ENCODE data around the gene THY1.
"Not testable (repeated sequence)": the region's sequence is repeated elsewhere in the genome, so short reads cannot be mapped to it uniquely, and the experiment has no call there.

THY1 gene

GRCh38 chr11:119403021-119403420, 20.0 kb downstream of the THY1 start:
- H3K4me1 ChIP-seq (ENCODE audit: insufficient read depth, low read length): no peaks in the 10 kb centered on the region
- no peak overlapping the region for H3K4me3 ChIP-seq (ENCODE audit: low read length)
- H3K9ac ChIP-seq (ENCODE audit: low read depth, low read length): no peak overlapping the region
- H3K27me3 ChIP-seq (ENCODE audit: insufficient read depth, low read length): no peaks in the 10 kb centered on the region
- peaks cover 7% of the 10 kb centered on the region; the same call in 1 of the 2 replicates for H3K9me3 ChIP-seq (ENCODE audit: insufficient read depth, low read depth, low read length)
- H3K27ac ChIP-seq (ENCODE audit: low read depth, low read length): no peak overlapping the region
- WGBS: 96% methylated on average over 5 of the region's 5 CpGs
- no peaks in the 10 kb centered on the region for H3K36me3 ChIP-seq (ENCODE audit: insufficient read depth, low read length)

- 91% methylated on average over 8 of the region's 8 CpGs for WGBS
- Histone ChIP-seq H3K27me3 (ENCODE audit: insufficient read depth, low read length) (no peaks in the 10 kb centered on the region), H3K9ac (ENCODE audit: low read depth, low read length) (no peak overlapping the region), H3K4me1 (ENCODE audit: insufficient read depth, low read length) (no peaks in the 10 kb centered on the region), H3K36me3 (ENCODE audit: insufficient read depth, low read length) (no peaks in the 10 kb centered on the region; the same call in 1 of the 2 replicates), H3K4me3 (ENCODE audit: low read length) (no peak overlapping the region), H3K27ac (ENCODE audit: low read depth, low read length) (no peak overlapping the region), H3K9me3 (ENCODE audit: insufficient read depth, low read depth, low read length) (peaks cover 7% of the 10 kb centered on the region; the same call in 1 of the 2 replicates)
Observed at GRCh38 chr11:119402470-119402869, 20.5 kb downstream of the THY1 start.

- no peaks in the 10 kb centered on the region for H3K4me1 ChIP-seq (ENCODE audit: insufficient read depth, low read length)
- H3K27me3 ChIP-seq (ENCODE audit: insufficient read depth, low read length): no peaks in the 10 kb centered on the region
- no peak overlapping the region for H3K4me3 ChIP-seq (ENCODE audit: low read length)
- H3K9me3 ChIP-seq (ENCODE audit: insufficient read depth, low read depth, low read length): peaks cover 7% of the 10 kb centered on the region; the same call in 1 of the 2 replicates
- H3K27ac ChIP-seq (ENCODE audit: low read depth, low read length): no peak overlapping the region
- H3K9ac ChIP-seq (ENCODE audit: low read depth, low read length): no peak overlapping the region
- no peaks in the 10 kb centered on the region; the same call in 1 of the 2 replicates for H3K36me3 ChIP-seq (ENCODE audit: insufficient read depth, low read length)
Observed at GRCh38 chr11:119400860-119401259, 22.1 kb downstream of the THY1 start.

- Histone ChIP-seq H3K4me3 (ENCODE audit: low read length) (no peak overlapping the region), H3K36me3 (ENCODE audit: insufficient read depth, low read length) (no peaks in the 10 kb centered on the region; the same call in 1 of the 2 replicates), H3K9me3 (ENCODE audit: insufficient read depth, low read depth, low read length) (peaks cover 7% of the 10 kb centered on the region; the same call in 1 of the 2 replicates), H3K9ac (ENCODE audit: low read depth, low read length) (no peak overlapping the region), H3K27ac (ENCODE audit: low read depth, low read length) (no peak overlapping the region), H3K4me1 (ENCODE audit: insufficient read depth, low read length) (no peaks in the 10 kb centered on the region), H3K27me3 (ENCODE audit: insufficient read depth, low read length) (no peaks in the 10 kb centered on the region)
Observed at GRCh38 chr11:119397740-119398139, 25.2 kb downstream of the THY1 start.

GRCh38 chr11:119396835-119397234, 26.1 kb downstream of the THY1 start:
- WGBS: 100% methylated on average over 1 of the region's 1 CpG

GRCh38 chr11:119391275-119391674, 31.7 kb downstream of the THY1 start:
- no peak overlapping the region for H3K27ac ChIP-seq (ENCODE audit: low read depth, low read length)
- no peaks in the 10 kb centered on the region for H3K4me1 ChIP-seq (ENCODE audit: insufficient read depth, low read length)
- H3K27me3 ChIP-seq (ENCODE audit: insufficient read depth, low read length): no peaks in the 10 kb centered on the region
- no peak overlapping the region for H3K9ac ChIP-seq (ENCODE audit: low read depth, low read length)
- H3K9me3 ChIP-seq (ENCODE audit: insufficient read depth, low read depth, low read length): no peaks in the 10 kb centered on the region
- H3K4me3 ChIP-seq (ENCODE audit: low read length): no peak overlapping the region
- WGBS: 92% methylated on average over 7 of the region's 7 CpGs
- no peaks in the 10 kb centered on the region for H3K36me3 ChIP-seq (ENCODE audit: insufficient read depth, low read length)

More at GRCh38 chr11:119396835-119397234, 26.1 kb downstream of the THY1 start:
- Histone ChIP-seq H3K36me3 (ENCODE audit: insufficient read depth, low read length) (no peaks in the 10 kb centered on the region; the same call in 1 of the 2 replicates), H3K9ac (ENCODE audit: low read depth, low read length) (no peak overlapping the region), H3K9me3 (ENCODE audit: insufficient read depth, low read depth, low read length) (peaks cover 7% of the 10 kb centered on the region; the same call in 1 of the 2 replicates), H3K27me3 (ENCODE audit: insufficient read depth, low read length) (no peaks in the 10 kb centered on the region), H3K27ac (ENCODE audit: low read depth, low read length) (no peak overlapping the region), H3K4me1 (ENCODE audit: insufficient read depth, low read length) (no peaks in the 10 kb centered on the region), H3K4me3 (ENCODE audit: low read length) (no peak overlapping the region)

- Histone ChIP-seq H3K4me1 (ENCODE audit: insufficient read depth, low read length) (no peaks in the 10 kb centered on the region), H3K27ac (ENCODE audit: low read depth, low read length) (no peak overlapping the region), H3K27me3 (ENCODE audit: insufficient read depth, low read length) (no peaks in the 10 kb centered on the region), H3K36me3 (ENCODE audit: insufficient read depth, low read length) (no peaks in the 10 kb centered on the region), H3K9me3 (ENCODE audit: insufficient read depth, low read depth, low read length) (no peaks in the 10 kb centered on the region), H3K9ac (ENCODE audit: low read depth, low read length) (no peak overlapping the region), H3K4me3 (ENCODE audit: low read length) (no peak overlapping the region)
- WGBS: 80% methylated on average over 5 of the region's 5 CpGs
Observed at GRCh38 chr11:119389611-119390254, 33.2 kb downstream of the THY1 start.

- WGBS: 85% methylated on average over 7 of the region's 7 CpGs
- no peaks in the 10 kb centered on the region for H3K4me1 ChIP-seq (ENCODE audit: insufficient read depth, low read length)
- H3K36me3 ChIP-seq (ENCODE audit: insufficient read depth, low read length): no peaks in the 10 kb centered on the region
Observed at GRCh38 chr11:119388103-119388502, 34.9 kb downstream of the THY1 start.

GRCh38 chr11:119384332-119384731, 38.6 kb downstream of the THY1 start:
- Histone ChIP-seq H3K27ac (ENCODE audit: low read depth, low read length) (no peak overlapping the region), H3K27me3 (ENCODE audit: insufficient read depth, low read length) (peaks cover 11% of the 10 kb centered on the region), H3K4me1 (ENCODE audit: insufficient read depth, low read length) (peaks cover 14% of the 10 kb centered on the region), H3K9me3 (ENCODE audit: insufficient read depth, low read depth, low read length) (no peaks in the 10 kb centered on the region), H3K9ac (ENCODE audit: low read depth, low read length) (no peak overlapping the region), H3K4me3 (ENCODE audit: low read length) (no peak overlapping the region), H3K36me3 (ENCODE audit: insufficient read depth, low read length) (no peaks in the 10 kb centered on the region)
- 90% methylated on average over 2 of the region's 2 CpGs for WGBS

More at GRCh38 chr11:119388103-119388502, 34.9 kb downstream of the THY1 start:
- no peak overlapping the region for H3K27ac ChIP-seq (ENCODE audit: low read depth, low read length)
- H3K4me3 ChIP-seq (ENCODE audit: low read length): no peak overlapping the region
- no peak overlapping the region for H3K9ac ChIP-seq (ENCODE audit: low read depth, low read length)
- H3K27me3 ChIP-seq (ENCODE audit: insufficient read depth, low read length): no peaks in the 10 kb centered on the region
- no peaks in the 10 kb centered on the region for H3K9me3 ChIP-seq (ENCODE audit: insufficient read depth, low read depth, low read length)

- not testable (repeated sequence) for H3K9ac ChIP-seq (ENCODE audit: low read depth, low read length); H3K36me3 ChIP-seq (ENCODE audit: insufficient read depth, low read length); H3K27ac ChIP-seq (ENCODE audit: low read depth, low read length); H3K9me3 ChIP-seq (ENCODE audit: insufficient read depth, low read depth, low read length)
- Histone ChIP-seq H3K27me3 (ENCODE audit: insufficient read depth, low read length) (peaks cover 13% of the 10 kb centered on the region), H3K4me1 (ENCODE audit: insufficient read depth, low read length) (peaks cover 31% of the 10 kb centered on the region), H3K4me3 (ENCODE audit: low read length) (peak overlapping the region; percentile 66)
- WGBS: 93% methylated on average over 14 of the region's 14 CpGs
Observed at GRCh38 chr11:119382513-119382912, 40.5 kb downstream of the THY1 start.

- 20% methylated on average over 9 of the region's 9 CpGs for WGBS
- Histone ChIP-seq H3K9ac (ENCODE audit: low read depth, low read length) (peak overlapping the region; percentile 67), H3K27ac (ENCODE audit: low read depth, low read length) (no peak overlapping the region), H3K4me1 (ENCODE audit: insufficient read depth, low read length) (peaks cover 35% of the 10 kb centered on the region), H3K36me3 (ENCODE audit: insufficient read depth, low read length) (no peaks in the 10 kb centered on the region), H3K9me3 (ENCODE audit: insufficient read depth, low read depth, low read length) (no peaks in the 10 kb centered on the region), H3K27me3 (ENCODE audit: insufficient read depth, low read length) (peaks cover 13% of the 10 kb centered on the region), H3K4me3 (ENCODE audit: low read length) (peak overlapping the region; percentile 66)
Observed at GRCh38 chr11:119382101-119382500, 40.9 kb downstream of the THY1 start.

Measured in HUES64 (cell line).